Karpas-422 (cell line): ENCODE results near the gene KCNMB1. TPM values are rescaled to one million over a fixed set of nuclear protein-coding genes. Genes with fewer than 3 reads are reported as not detected.

Source experiments
- DNase-seq: peaks from one replicate; pipeline ENCODE4 v3.0.0-alpha.2; 2015
- H2AFZ ChIP-seq: fragments of 200-600 bp; sonication (generic); 2 replicates; pipeline ENCODE4 v1.6.1; 2014; ENCODE audit warnings: antibody characterized with exemption, low read length, mixed read lengths
- H3K27ac ChIP-seq: fragments of 200-600 bp; sonication (generic); 2 replicates; pipeline ENCODE4 v1.5.1; 2014; ENCODE audit warnings: mild to moderate bottlenecking, low read length, moderate library complexity
- H3K27me3 ChIP-seq: fragments of 200-600 bp; sonication (generic); 2 replicates; pipeline ENCODE4 v1.6.1; 2014; ENCODE audit warnings: low read length, mixed read lengths
- H3K36me3 ChIP-seq: fragments of 200-600 bp; sonication (generic); 2 replicates; pipeline ENCODE4 v1.6.1; 2014; ENCODE audit warnings: low read length, mixed read lengths; ENCODE audit not compliant: insufficient read depth
- H3K4me1 ChIP-seq: fragments of 200-600 bp; sonication (generic); 2 replicates; pipeline ENCODE4 v1.6.1; 2014; ENCODE audit warnings: mild to moderate bottlenecking, low read length, mixed read lengths
- H3K4me2 ChIP-seq: fragments of 200-600 bp; sonication (generic); 2 replicates; pipeline ENCODE4 v1.6.1; 2014; ENCODE audit warnings: low read length, low read depth, mild to moderate bottlenecking; ENCODE audit not compliant: poor library complexity, severe bottlenecking
- H3K4me3 ChIP-seq: fragments of 200-600 bp; sonication (generic); 2 replicates; pipeline ENCODE4 v1.5.1; 2014; ENCODE audit warnings: mild to moderate bottlenecking, antibody characterized with exemption, low read length, mixed read lengths
- H3K79me2 ChIP-seq: fragments of 200-600 bp; sonication (generic); 2 replicates; pipeline ENCODE4 v1.6.1; 2014; ENCODE audit warnings: mild to moderate bottlenecking, low read length, mixed read lengths
- H3K9ac ChIP-seq: fragments of 200-600 bp; sonication (generic); 2 replicates; pipeline ENCODE4 v1.6.0; 2014; ENCODE audit warnings: low read length
- H3K9me2 ChIP-seq: fragments of 200-600 bp; sonication (generic), shearing (Covaris generic); replicated peaks from 2 replicates; pipeline ENCODE4 v1.6.0; 2014; ENCODE audit warnings: mild to moderate bottlenecking, low read length, moderate library complexity; ENCODE audit not compliant: insufficient read depth
- H3K9me3 ChIP-seq: fragments of 300-700, 200-600 bp; sonication (generic); 2 replicates; pipeline ENCODE4 v1.6.1; 2014; ENCODE audit warnings: low read length, mixed read lengths
- H4K20me1 ChIP-seq: fragments of 200-600 bp; sonication (generic); 2 replicates; pipeline ENCODE4 v1.6.1; 2014; ENCODE audit warnings: mild to moderate bottlenecking, antibody characterized with exemption, low read length, low read depth; ENCODE audit not compliant: insufficient read depth
- total RNA-seq: library from RNA; depleted of rRNA; stranded (reverse); fragments of >200 nt; shearing (Covaris generic); gene quantifications from 2 replicates; pipeline ENCODE4 v1.2.3, GENCODE V29; 2014; ENCODE audit warnings: low replicate concordance

The KCNMB1 gene
- total RNA-seq, 1 experiment from 2014 or later, result not detected

GRCh38 chr5:170357955-170358444, 31.2 kb downstream of the KCNMB1 start:
- H3K4me2 ChIP-seq, result no peak overlapping the region

GRCh38 chr5:170355601-170356098, 33.5 kb downstream of the KCNMB1 start:
- Histone ChIP-seq H4K20me1 (no peaks in the 10 kb centered on the region), H3K4me3 (no peak overlapping the region), H3K9me3 (no peaks in the 10 kb centered on the region), H3K79me2 (no peaks in the 10 kb centered on the region), H3K27me3 (no peaks in the 10 kb centered on the region), H2AFZ (no peak overlapping the region), H3K36me3 (no peaks in the 10 kb centered on the region), H3K4me2 (no peak overlapping the region), H3K9ac (no peak overlapping the region), H3K27ac (no peak overlapping the region), H3K4me1 (peaks cover 9% of the 10 kb centered on the region), H3K9me2 (no peaks in the 10 kb centered on the region)
- DNase-seq, result no peak

More at GRCh38 chr5:170357955-170358444, 31.2 kb downstream of the KCNMB1 start:
- no peaks in the 10 kb centered on the region for H3K36me3 ChIP-seq
- H3K9me3 ChIP-seq, result no peaks in the 10 kb centered on the region
- DNase-seq, result no peak
- H4K20me1 ChIP-seq, result no peaks in the 10 kb centered on the region
- no peak overlapping the region for H3K27ac ChIP-seq
- H3K4me1 ChIP-seq, result peaks cover 7% of the 10 kb centered on the region
- H3K79me2 ChIP-seq, result no peaks in the 10 kb centered on the region
- no peak overlapping the region for H2AFZ ChIP-seq
- no peak overlapping the region for H3K4me3 ChIP-seq
- no peaks in the 10 kb centered on the region for H3K9me2 ChIP-seq
- no peak overlapping the region for H3K9ac ChIP-seq
- H3K27me3 ChIP-seq, result no peaks in the 10 kb centered on the region

GRCh38 chr5:170353961-170354360, 35.2 kb downstream of the KCNMB1 start:
- Histone ChIP-seq H3K4me2 (no peak overlapping the region), H3K9me2 (no peaks in the 10 kb centered on the region), H3K27me3 (no peaks in the 10 kb centered on the region), H3K27ac (no peak overlapping the region), H3K4me1 (peaks cover 11% of the 10 kb centered on the region), H3K9me3 (no peaks in the 10 kb centered on the region), H3K79me2 (no peaks in the 10 kb centered on the region), H3K9ac (no peak overlapping the region), H2AFZ (no peak overlapping the region), H3K4me3 (no peak overlapping the region), H3K36me3 (no peaks in the 10 kb centered on the region), H4K20me1 (no peaks in the 10 kb centered on the region)
- DNase-seq, result no peak

GRCh38 chr5:170353011-170353761, 36.0 kb downstream of the KCNMB1 start:
- Histone ChIP-seq H3K4me2 (no peak overlapping the region), H3K9me3 (no peaks in the 10 kb centered on the region), H3K9me2 (no peaks in the 10 kb centered on the region), H3K27me3 (no peaks in the 10 kb centered on the region), H3K36me3 (no peaks in the 10 kb centered on the region), H4K20me1 (no peaks in the 10 kb centered on the region), H3K9ac (no peak overlapping the region; the same call in 1 of the 2 replicates), H3K4me3 (no peak overlapping the region; the same call in 1 of the 2 replicates), H3K27ac (no peak overlapping the region), H2AFZ (no peak overlapping the region), H3K79me2 (no peaks in the 10 kb centered on the region), H3K4me1 (peaks cover 15% of the 10 kb centered on the region)
- no peak for DNase-seq

GRCh38 chr5:170348137-170348633, 41.0 kb downstream of the KCNMB1 start:
- H3K9me2 ChIP-seq, result no peaks in the 10 kb centered on the region
- no peak for DNase-seq

GRCh38 chr5:170347022-170347567, 42.1 kb downstream of the KCNMB1 start:
- no peaks in the 10 kb centered on the region for H3K9me2 ChIP-seq
- H3K4me3 ChIP-seq, result no peak overlapping the region
- peaks cover 6% of the 10 kb centered on the region for H3K4me1 ChIP-seq
- no peaks in the 10 kb centered on the region for H3K9me3 ChIP-seq
- no peak overlapping the region for H3K27ac ChIP-seq
- H4K20me1 ChIP-seq, result no peaks in the 10 kb centered on the region
- no peak overlapping the region for H2AFZ ChIP-seq
- H3K36me3 ChIP-seq, result no peaks in the 10 kb centered on the region
- no peak overlapping the region for H3K4me2 ChIP-seq
- no peak overlapping the region for H3K9ac ChIP-seq
- no peaks in the 10 kb centered on the region for H3K27me3 ChIP-seq
- H3K79me2 ChIP-seq, result no peaks in the 10 kb centered on the region
- no peak for DNase-seq

More at GRCh38 chr5:170348137-170348633, 41.0 kb downstream of the KCNMB1 start:
- H3K4me2 ChIP-seq, result no peak overlapping the region
- H3K9me3 ChIP-seq, result no peaks in the 10 kb centered on the region
- no peak overlapping the region for H3K27ac ChIP-seq
- H3K9ac ChIP-seq, result no peak overlapping the region
- H3K4me1 ChIP-seq, result peaks cover 10% of the 10 kb centered on the region
- H4K20me1 ChIP-seq, result no peaks in the 10 kb centered on the region
- no peaks in the 10 kb centered on the region for H3K27me3 ChIP-seq
- no peak overlapping the region for H3K4me3 ChIP-seq
- H3K79me2 ChIP-seq, result no peaks in the 10 kb centered on the region
- no peak overlapping the region for H2AFZ ChIP-seq
- H3K36me3 ChIP-seq, result no peaks in the 10 kb centered on the region

GRCh38 chr5:170345971-170346370, 43.2 kb downstream of the KCNMB1 start:
- no peak overlapping the region for H3K9ac ChIP-seq
- no peaks in the 10 kb centered on the region for H4K20me1 ChIP-seq
- no peaks in the 10 kb centered on the region for H3K27me3 ChIP-seq
- no peak for DNase-seq
- no peaks in the 10 kb centered on the region for H3K79me2 ChIP-seq
- peaks cover 6% of the 10 kb centered on the region for H3K4me1 ChIP-seq
- no peaks in the 10 kb centered on the region for H3K9me3 ChIP-seq
- no peak overlapping the region for H3K4me2 ChIP-seq
- H3K4me3 ChIP-seq, result no peak overlapping the region
- no peak overlapping the region for H3K27ac ChIP-seq
- H3K9me2 ChIP-seq, result no peaks in the 10 kb centered on the region
- H3K36me3 ChIP-seq, result no peaks in the 10 kb centered on the region
- H2AFZ ChIP-seq, result no peak overlapping the region

GRCh38 chr5:170343177-170343576, 46.0 kb downstream of the KCNMB1 start:
- Histone ChIP-seq H3K4me3 (no peak overlapping the region), H3K36me3 (no peaks in the 10 kb centered on the region), H3K4me1 (peaks cover 12% of the 10 kb centered on the region), H3K27me3 (no peaks in the 10 kb centered on the region), H2AFZ (no peak overlapping the region), H3K27ac (no peak overlapping the region), H4K20me1 (no peaks in the 10 kb centered on the region), H3K4me2 (no peak overlapping the region), H3K79me2 (no peaks in the 10 kb centered on the region), H3K9ac (no peak overlapping the region), H3K9me3 (no peaks in the 10 kb centered on the region), H3K9me2 (no peaks in the 10 kb centered on the region)
- DNase-seq, result no peak
